HepG2 (cell line): ENCODE data around the gene KIF19. TPM values are rescaled to one million over a fixed set of nuclear protein-coding genes. Genes with fewer than 3 reads are reported as not detected.

Experiments
- CREM ChIP-seq, 2 experiments: sonication (generic) in 1 of 2; formaldehyde crosslinking in 1 of 2; IDR thresholded peaks; 2 replicates each; pipeline versions ENCODE4 v1.4.0 to v1.6.1; 2016 to 2020; ENCODE audit warnings: antibody characterized with exemption in 1 of 2, mild to moderate bottlenecking in 1 of 2, missing genetic modification reagents in 1 of 2
- IRF2 ChIP-seq: IDR thresholded peaks from 2 replicates; pipeline ENCODE4 v1.6.1; 2018; ENCODE audit warnings: missing genetic modification reagents, missing compliant biosample characterization
- KLF15 ChIP-seq: sonication (generic); formaldehyde crosslinking; IDR thresholded peaks from 2 replicates; pipeline ENCODE4 v1.8.1; 2023; ENCODE audit warnings: borderline replicate concordance, mild to moderate bottlenecking, inconsistent platforms, missing genetic modification reagents, mixed read lengths
- NAIF1 ChIP-seq: sonication (generic); formaldehyde crosslinking; IDR thresholded peaks from 2 replicates; pipeline ENCODE4 v1.5.0; 2020; ENCODE audit warnings: mild to moderate bottlenecking, missing genetic modification reagents, borderline replicate concordance
- PITX1 ChIP-seq: sonication (generic); formaldehyde crosslinking; IDR thresholded peaks from 2 replicates; pipeline ENCODE4 v1.5.1; 2020; ENCODE audit warnings: mild to moderate bottlenecking, missing genetic modification reagents
- SIX4 ChIP-seq: sonication (generic); formaldehyde crosslinking; IDR thresholded peaks from 2 replicates; pipeline ENCODE4 v1.4.0; 2020; ENCODE audit warnings: missing genetic modification reagents
- SOX5 ChIP-seq: IDR thresholded peaks from 2 replicates; pipeline ENCODE4 v1.6.1; 2016; ENCODE audit warnings: borderline replicate concordance
- TBL1XR1 ChIP-seq: fragments of 150-350 bp; IDR thresholded peaks from 2 replicates; pipeline ENCODE4 v1.6.1; 2014; ENCODE audit warnings: borderline replicate concordance, low read length; ENCODE audit not compliant: partially characterized antibody
- ZFP1 ChIP-seq: IDR thresholded peaks from 2 replicates; pipeline ENCODE4 v1.6.1; 2016
- ZFP82 ChIP-seq: sonication (generic); formaldehyde crosslinking; IDR thresholded peaks from 2 replicates; pipeline ENCODE4 v1.5.1; 2020; ENCODE audit warnings: mild to moderate bottlenecking, missing genetic modification reagents, borderline replicate concordance
- ZNF232 ChIP-seq: sonication (generic); formaldehyde crosslinking; IDR thresholded peaks from 2 replicates; pipeline ENCODE4 v1.4.0; 2020; ENCODE audit warnings: missing genetic modification reagents, borderline replicate concordance
- ZNF260 ChIP-seq: sonication (generic); formaldehyde crosslinking; IDR thresholded peaks from 2 replicates; pipeline ENCODE4 v1.4.0; 2020; ENCODE audit warnings: missing genetic modification reagents, low read depth, mild to moderate bottlenecking, borderline replicate concordance
- ZNF431 ChIP-seq: sonication (generic); formaldehyde crosslinking; IDR thresholded peaks from 2 replicates; pipeline ENCODE4 v1.9.0; 2022; ENCODE audit warnings: missing genetic modification reagents, low read depth, mild to moderate bottlenecking, borderline replicate concordance
- ZNF446 ChIP-seq: sonication (generic); formaldehyde crosslinking; IDR thresholded peaks from 2 replicates; pipeline ENCODE4 v1.5.0; 2020; ENCODE audit warnings: mild to moderate bottlenecking, missing genetic modification reagents
- ZNF644 ChIP-seq: IDR thresholded peaks from 2 replicates; pipeline ENCODE4 v1.6.1; 2016; ENCODE audit warnings: low read depth
- ZNF772 ChIP-seq: sonication (generic); formaldehyde crosslinking; IDR thresholded peaks from 2 replicates; pipeline ENCODE4 v1.5.0; 2020; ENCODE audit warnings: mild to moderate bottlenecking, missing genetic modification reagents
- ZNF878 ChIP-seq: sonication (generic); formaldehyde crosslinking; IDR thresholded peaks from 2 replicates; pipeline ENCODE4 v1.8.1; 2023; ENCODE audit warnings: mild to moderate bottlenecking, missing genetic modification reagents, moderate library complexity
- ZSCAN21 ChIP-seq: sonication (generic); formaldehyde crosslinking; IDR thresholded peaks from 2 replicates; pipeline ENCODE4 v1.8.0; 2022; ENCODE audit warnings: mild to moderate bottlenecking, missing genetic modification reagents, moderate library complexity, borderline replicate concordance
- polyA plus RNA-seq, 8 experiments: library from polyadenylated mRNA; depleted of rRNA in 3 of 8; stranded (reverse) in 7 of 8; unstranded in 1 of 8; fragments of >200 nt; fragmentation: Illumina TruSeq in 4 of 8; extraction: Trizol in 4 of 8; gene quantifications; 2 replicates each; pipeline versions ENCODE4 v1.2.1 to v1.2.3, GENCODE V29; 2011 to 2016; ENCODE audit warnings: low read depth in 4 of 8, missing spikeins in 1 of 8, mixed read lengths in 1 of 8; ENCODE audit not compliant: insufficient read depth in 1 of 8
- total RNA-seq, 5 experiments: library from RNA; depleted of rRNA; stranded (reverse); fragments of >200 nt; fragmentation: Illumina TruSeq; extraction: Trizol; gene quantifications; 2 replicates each; pipeline ENCODE4 v1.2.3, GENCODE V29; 2016; ENCODE audit warnings: low read depth in 1 of 5
- TF ChIP-seq, protein P1 (sequence below): sonication (generic); formaldehyde crosslinking; IDR thresholded peaks from 2 replicates; pipeline ENCODE4 v1.4.0; 2020; ENCODE audit warnings: missing genetic modification reagents
- TF ChIP-seq, protein P2 (sequence below): sonication (generic); formaldehyde crosslinking; IDR thresholded peaks from 2 replicates; pipeline ENCODE4 v1.4.0; 2020; ENCODE audit warnings: low read depth, mild to moderate bottlenecking, missing genetic modification reagents
- TF ChIP-seq, protein P3 (sequence below): sonication (generic); formaldehyde crosslinking; IDR thresholded peaks from 2 replicates; pipeline ENCODE4 v1.4.0; 2020; ENCODE audit warnings: mild to moderate bottlenecking, low read depth, missing genetic modification reagents
- TF ChIP-seq, protein P4 (sequence below): sonication (generic); formaldehyde crosslinking; IDR thresholded peaks from 2 replicates; pipeline ENCODE4 v1.5.1; 2020; ENCODE audit warnings: mild to moderate bottlenecking, missing genetic modification reagents, borderline replicate concordance
- TF ChIP-seq, protein P5 (sequence below): sonication (generic); formaldehyde crosslinking; IDR thresholded peaks from 2 replicates; pipeline ENCODE4 v1.8.0; 2022; ENCODE audit warnings: missing genetic modification reagents, mild to moderate bottlenecking, borderline replicate concordance

Gene KIF19
- total and polyA plus RNA-seq, 2 of the 13 experiments (the other 11 are each of a cell fraction or from before 2014, with no cell fraction given) = not detected

DNA sequence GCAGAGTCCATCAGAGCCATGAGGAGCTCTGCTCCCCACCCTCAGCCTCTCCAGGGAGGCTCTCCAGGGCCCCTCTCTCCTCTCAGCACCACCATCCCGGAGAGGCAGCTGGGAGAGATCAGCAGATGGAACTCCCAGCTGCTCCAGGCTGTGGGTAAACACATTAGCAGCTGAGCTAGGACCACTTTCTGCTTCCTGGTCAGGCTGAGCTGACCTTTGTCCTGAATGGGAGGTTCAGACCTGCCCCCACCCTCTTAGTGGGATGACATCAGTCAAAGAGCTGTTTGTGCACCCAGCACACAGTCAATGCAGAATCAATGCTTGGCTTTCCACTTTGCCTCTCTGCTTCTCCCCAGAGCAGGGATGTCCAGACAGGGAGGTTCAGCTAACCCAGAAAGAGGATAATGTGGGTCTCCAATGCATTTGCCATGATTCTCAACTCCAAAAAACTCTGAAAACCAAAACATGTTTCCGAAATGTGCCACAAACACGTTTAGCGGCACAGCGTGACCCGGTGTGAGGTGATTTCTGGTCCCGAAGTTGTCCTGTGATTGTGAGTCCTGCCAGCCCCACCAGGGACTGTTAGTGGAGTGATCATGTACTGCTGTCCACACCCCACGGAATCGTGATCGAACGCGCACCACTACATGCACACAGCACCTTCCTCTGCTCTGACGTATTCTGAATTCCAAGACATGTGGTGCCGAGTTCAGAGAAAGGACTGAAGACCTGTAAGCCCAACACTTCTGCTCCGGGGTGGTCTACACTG lies 48.0 kb downstream of the KIF19 start (continued):
- TF ChIP-seq, protein P1, sequence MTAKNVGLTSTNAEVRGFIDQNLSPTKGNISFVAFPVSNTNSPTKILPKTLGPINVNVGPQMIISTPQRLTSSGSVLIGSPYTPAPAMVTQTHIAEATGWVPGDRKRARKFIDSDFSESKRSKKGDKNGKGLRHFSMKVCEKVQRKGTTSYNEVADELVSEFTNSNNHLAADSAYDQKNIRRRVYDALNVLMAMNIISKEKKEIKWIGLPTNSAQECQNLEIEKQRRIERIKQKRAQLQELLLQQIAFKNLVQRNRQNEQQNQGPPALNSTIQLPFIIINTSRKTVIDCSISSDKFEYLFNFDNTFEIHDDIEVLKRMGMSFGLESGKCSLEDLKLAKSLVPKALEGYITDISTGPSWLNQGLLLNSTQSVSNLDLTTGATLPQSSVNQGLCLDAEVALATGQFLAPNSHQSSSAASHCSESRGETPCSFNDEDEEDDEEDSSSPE (CRISPR knock-in tag) = 0 out of 2 replicates have a peak, but pooled peaks have one; percentile 20
- TF ChIP-seq SIX4 (CRISPR knock-in tag) (peak; percentile 9; the same call in 1 of the 2 replicates), TBL1XR1 (no peak), ZNF772 (CRISPR knock-in tag) (no peak), CREM (IDR thresholded peaks at IDR 0.05) (peak; percentile 65; the same call in 1 of the 2 replicates), CREM (CRISPR knock-in tag; IDR thresholded peaks at IDR 0.05) (no peak), ZNF232 (CRISPR knock-in tag) (no peak), KLF15 (CRISPR knock-in tag) (no peak), ZSCAN21 (CRISPR knock-in tag) (peak; percentile 47; the same call in 1 of the 2 replicates), IRF2 (CRISPR knock-in tag) (peak; percentile 90), SOX5 (CRISPR knock-in tag) (peak; percentile 75), ZFP82 (CRISPR knock-in tag) (no peak), ZNF260 (CRISPR knock-in tag) (no peak), PITX1 (CRISPR knock-in tag) (peak; percentile 82; the same call in 1 of the 2 replicates), NAIF1 (CRISPR knock-in tag) (no peak), ZNF644 (CRISPR knock-in tag) (peak; percentile 83; the same call in 1 of the 2 replicates), ZNF446 (CRISPR knock-in tag) (no peak; the same call in 1 of the 2 replicates), ZNF878 (0 out of 2 replicates have a peak, but pooled peaks have one; percentile 67), ZNF431 (CRISPR knock-in tag) (peak; percentile 57; the same call in 1 of the 2 replicates), ZFP1 (CRISPR knock-in tag) (peak; percentile 73)
- TF ChIP-seq, protein P2, sequence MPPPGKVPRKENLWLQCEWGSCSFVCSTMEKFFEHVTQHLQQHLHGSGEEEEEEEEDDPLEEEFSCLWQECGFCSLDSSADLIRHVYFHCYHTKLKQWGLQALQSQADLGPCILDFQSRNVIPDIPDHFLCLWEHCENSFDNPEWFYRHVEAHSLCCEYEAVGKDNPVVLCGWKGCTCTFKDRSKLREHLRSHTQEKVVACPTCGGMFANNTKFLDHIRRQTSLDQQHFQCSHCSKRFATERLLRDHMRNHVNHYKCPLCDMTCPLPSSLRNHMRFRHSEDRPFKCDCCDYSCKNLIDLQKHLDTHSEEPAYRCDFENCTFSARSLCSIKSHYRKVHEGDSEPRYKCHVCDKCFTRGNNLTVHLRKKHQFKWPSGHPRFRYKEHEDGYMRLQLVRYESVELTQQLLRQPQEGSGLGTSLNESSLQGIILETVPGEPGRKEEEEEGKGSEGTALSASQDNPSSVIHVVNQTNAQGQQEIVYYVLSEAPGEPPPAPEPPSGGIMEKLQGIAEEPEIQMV = 0 out of 2 replicates have a peak, but pooled peaks have one; percentile 12
- TF ChIP-seq, protein P3, sequence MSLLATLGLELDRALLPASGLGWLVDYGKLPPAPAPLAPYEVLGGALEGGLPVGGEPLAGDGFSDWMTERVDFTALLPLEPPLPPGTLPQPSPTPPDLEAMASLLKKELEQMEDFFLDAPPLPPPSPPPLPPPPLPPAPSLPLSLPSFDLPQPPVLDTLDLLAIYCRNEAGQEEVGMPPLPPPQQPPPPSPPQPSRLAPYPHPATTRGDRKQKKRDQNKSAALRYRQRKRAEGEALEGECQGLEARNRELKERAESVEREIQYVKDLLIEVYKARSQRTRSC (CRISPR knock-in tag) = no peak
- TF ChIP-seq, protein P4, sequence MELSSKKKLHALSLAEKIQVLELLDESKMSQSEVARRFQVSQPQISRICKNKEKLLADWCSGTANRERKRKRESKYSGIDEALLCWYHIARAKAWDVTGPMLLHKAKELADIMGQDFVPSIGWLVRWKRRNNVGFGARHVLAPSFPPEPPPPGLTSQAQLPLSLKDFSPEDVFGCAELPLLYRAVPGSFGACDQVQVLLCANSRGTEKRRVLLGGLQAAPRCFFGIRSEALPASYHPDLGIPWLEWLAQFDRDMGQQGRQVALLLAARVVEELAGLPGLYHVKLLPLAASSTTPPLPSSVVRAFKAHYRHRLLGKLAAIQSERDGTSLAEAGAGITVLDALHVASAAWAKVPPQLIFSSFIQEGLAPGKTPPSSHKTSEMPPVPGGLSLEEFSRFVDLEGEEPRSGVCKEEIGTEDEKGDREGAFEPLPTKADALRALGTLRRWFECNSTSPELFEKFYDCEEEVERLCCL = no peak
- TF ChIP-seq, protein P5, sequence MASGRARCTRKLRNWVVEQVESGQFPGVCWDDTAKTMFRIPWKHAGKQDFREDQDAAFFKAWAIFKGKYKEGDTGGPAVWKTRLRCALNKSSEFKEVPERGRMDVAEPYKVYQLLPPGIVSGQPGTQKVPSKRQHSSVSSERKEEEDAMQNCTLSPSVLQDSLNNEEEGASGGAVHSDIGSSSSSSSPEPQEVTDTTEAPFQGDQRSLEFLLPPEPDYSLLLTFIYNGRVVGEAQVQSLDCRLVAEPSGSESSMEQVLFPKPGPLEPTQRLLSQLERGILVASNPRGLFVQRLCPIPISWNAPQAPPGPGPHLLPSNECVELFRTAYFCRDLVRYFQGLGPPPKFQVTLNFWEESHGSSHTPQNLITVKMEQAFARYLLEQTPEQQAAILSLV (CRISPR knock-in tag) = 0 out of 2 replicates have a peak, but pooled peaks have one; percentile 35
